ENCODE results near the gene CGB7.

The CGB7 gene

DNA sequence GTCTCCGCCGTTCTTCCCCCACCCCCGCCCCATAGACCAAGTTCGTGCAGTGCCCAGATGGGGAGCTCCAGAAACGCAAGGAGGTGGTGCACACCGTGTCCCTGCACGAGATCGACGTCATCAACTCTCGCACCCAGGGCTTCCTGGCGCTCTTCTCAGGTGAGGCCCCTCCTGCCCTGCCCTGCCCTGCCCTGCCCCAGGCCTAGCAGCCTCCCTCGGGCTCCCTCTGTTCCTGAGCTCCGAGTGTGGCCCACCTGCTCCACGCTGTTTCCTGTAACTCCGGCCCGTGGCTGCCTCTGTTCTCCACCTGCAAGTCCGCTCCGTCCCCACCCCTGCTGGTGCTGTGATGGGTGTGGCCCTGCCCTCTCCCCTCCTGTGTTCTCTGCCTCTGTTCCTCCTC, 47.1 kb downstream of the CGB7 start:
- TF ChIP-seq, protein P1, sequence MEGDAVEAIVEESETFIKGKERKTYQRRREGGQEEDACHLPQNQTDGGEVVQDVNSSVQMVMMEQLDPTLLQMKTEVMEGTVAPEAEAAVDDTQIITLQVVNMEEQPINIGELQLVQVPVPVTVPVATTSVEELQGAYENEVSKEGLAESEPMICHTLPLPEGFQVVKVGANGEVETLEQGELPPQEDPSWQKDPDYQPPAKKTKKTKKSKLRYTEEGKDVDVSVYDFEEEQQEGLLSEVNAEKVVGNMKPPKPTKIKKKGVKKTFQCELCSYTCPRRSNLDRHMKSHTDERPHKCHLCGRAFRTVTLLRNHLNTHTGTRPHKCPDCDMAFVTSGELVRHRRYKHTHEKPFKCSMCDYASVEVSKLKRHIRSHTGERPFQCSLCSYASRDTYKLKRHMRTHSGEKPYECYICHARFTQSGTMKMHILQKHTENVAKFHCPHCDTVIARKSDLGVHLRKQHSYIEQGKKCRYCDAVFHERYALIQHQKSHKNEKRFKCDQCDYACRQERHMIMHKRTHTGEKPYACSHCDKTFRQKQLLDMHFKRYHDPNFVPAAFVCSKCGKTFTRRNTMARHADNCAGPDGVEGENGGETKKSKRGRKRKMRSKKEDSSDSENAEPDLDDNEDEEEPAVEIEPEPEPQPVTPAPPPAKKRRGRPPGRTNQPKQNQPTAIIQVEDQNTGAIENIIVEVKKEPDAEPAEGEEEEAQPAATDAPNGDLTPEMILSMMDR (IDR thresholded peaks at IDR 0.05; ENCODE audit: insufficient read depth, low read length, missing control alignments): no peak
- H3K4me3 ChIP-seq (ENCODE audit: low read depth, low read length): no peak overlapping the region
- DNase-seq (ENCODE audit: low read depth, low spot score): no peak
- ChIA-PET CTCF (interaction anchor here (3.3 to 11.0 kb wide), 2 partner anchors 11 to 17 kb away, joined by 15 to 146 read pairs; partner anchors contain the start of genes GYS1 and RUVBL2), POLR2A (no interaction called here)

DNA sequence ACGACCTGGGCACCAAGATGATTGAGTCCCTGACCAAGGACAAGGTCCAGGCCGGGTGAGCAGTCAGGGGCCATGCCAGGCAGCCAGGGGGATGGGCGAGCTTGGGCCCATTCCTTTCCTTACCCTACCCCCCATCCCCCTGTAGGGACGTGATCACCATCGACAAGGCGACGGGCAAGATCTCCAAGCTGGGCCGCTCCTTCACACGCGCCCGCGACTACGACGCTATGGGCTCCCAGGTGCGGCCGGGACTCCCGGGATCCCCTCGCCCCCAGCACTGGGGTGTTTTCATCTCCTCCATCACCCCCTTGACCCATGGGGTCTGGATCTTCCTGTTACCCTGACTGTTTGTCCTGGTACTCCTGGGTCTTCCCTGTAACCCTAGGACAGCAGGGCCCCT, 47.7 kb downstream of the CGB7 start:
- TF ChIP-seq, protein P1 (IDR thresholded peaks at IDR 0.05; ENCODE audit: insufficient read depth, low read length, missing control alignments): no peak
- H3K4me3 ChIP-seq (ENCODE audit: low read depth, low read length): no peak overlapping the region
- ChIA-PET POLR2A (no interaction called here), CTCF (interaction anchor here (0.6 to 11.0 kb wide), 5 partner anchors 8 to 190 kb away, joined by 3 to 146 read pairs (median 11); partner anchors contain the start of genes GYS1, LHB and RUVBL2)
- DNase-seq (ENCODE audit: low read depth, low spot score): no peak

DNA sequence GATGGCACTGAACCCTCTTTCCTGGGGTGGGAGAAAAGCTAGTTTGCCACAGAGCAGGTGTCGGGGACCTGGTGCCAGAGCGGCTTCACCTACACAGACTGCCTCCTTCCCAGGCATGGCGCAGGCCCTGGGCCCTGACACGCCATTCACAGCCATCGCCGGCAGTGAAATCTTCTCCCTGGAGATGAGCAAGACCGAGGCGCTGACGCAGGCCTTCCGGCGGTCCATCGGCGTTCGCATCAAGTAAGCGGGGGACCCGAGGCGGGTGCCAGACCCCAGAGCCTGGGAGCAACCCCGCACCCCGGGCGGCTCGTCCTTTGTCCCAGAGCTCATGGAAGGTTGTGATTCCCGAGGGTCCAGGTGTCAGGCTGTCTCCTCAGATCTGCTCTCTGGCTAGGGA, 50.6 kb downstream of the CGB7 start:
- DNase-seq (ENCODE audit: low read depth, low spot score): no peak
- CTCF ChIA-PET: interaction anchor here (1.0 to 11.0 kb wide), 4 partner anchors 8 to 218 kb away, joined by 3 to 146 read pairs (median 8); no protein-coding TSS in a partner anchor
- POLR2A ChIA-PET: interaction anchor here (1.6 kb wide), 1 partner anchor 9 kb away, joined by 3 read pairs; no protein-coding TSS in a partner anchor
- H3K4me3 ChIP-seq (ENCODE audit: low read depth, low read length): no peak overlapping the region
- TF ChIP-seq, protein P1 (IDR thresholded peaks at IDR 0.05; ENCODE audit: insufficient read depth, low read length, missing control alignments): no peak

DNA sequence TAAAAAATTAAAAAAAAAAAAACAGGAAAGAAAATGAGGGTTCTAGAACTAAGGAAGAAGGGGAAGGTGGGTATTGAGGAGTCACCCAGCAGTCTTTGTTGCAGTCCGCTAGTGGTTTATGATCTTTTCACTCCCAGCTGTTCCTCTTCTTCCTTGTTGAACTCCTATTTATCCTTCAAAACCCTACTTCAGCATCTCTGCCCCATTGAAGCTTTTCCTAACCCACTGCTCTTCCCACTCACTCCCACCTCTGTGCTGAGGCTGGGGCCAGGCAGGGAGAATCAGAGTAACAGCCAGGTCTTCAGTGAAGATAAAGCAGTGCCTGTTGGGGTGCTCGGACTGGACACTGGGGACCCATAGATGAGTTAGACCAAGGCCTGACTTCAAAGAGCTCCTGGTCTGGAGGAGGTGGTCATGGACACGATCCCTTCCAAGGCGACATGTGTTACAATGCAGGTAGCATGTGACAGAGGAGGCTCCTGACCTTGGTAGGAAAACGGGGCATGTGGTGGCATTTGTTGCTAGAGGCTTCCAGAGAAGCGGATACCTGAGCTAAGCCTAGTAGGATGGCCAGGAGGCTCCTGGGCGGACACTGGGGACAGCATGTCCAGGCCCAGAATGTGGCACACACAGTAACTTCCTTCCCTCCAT, 52.5 kb downstream of the CGB7 start:
- ChIA-PET CTCF (interaction anchor here (2.3 to 2.6 kb wide), 2 partner anchors 12 to 13 kb away, joined by 14 to 23 read pairs; partner anchors contain the start of genes GYS1 and RUVBL2), POLR2A (no interaction called here)
- no peak overlapping the region for H3K4me3 ChIP-seq (ENCODE audit: low read depth, low read length)
- DNase-seq (ENCODE audit: low read depth, low spot score): no peak
- TF ChIP-seq, protein P1 (IDR thresholded peaks at IDR 0.05; ENCODE audit: insufficient read depth, low read length, missing control alignments): no peak

All from AG04449 (cell line).